Measurements from ENCODE around the gene NKD1.

NKD1 gene

DNA sequence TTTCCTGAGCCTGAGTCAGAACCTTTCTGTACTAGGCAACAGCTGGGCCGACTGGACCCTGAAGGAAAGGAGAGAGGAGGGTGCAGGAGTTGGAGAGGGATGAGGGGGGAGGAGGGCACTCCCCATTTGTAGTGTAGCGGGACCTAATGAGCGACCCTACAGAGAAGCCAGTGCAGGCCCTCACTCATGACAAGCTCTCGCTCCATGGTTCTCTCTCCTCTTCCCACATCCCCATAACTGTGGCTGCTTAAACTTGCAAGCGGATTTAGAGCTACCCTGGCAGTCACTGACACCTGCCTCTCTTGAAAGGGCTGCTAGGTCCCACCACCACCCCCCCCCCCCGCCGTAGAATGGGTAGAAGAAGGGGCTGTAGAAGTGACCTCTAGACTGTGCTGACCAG lies 14.5 kb downstream of the NKD1 start:
- DNase-seq (ENCODE audit: low read depth) = no peak
- TF ChIP-seq, protein P1, sequence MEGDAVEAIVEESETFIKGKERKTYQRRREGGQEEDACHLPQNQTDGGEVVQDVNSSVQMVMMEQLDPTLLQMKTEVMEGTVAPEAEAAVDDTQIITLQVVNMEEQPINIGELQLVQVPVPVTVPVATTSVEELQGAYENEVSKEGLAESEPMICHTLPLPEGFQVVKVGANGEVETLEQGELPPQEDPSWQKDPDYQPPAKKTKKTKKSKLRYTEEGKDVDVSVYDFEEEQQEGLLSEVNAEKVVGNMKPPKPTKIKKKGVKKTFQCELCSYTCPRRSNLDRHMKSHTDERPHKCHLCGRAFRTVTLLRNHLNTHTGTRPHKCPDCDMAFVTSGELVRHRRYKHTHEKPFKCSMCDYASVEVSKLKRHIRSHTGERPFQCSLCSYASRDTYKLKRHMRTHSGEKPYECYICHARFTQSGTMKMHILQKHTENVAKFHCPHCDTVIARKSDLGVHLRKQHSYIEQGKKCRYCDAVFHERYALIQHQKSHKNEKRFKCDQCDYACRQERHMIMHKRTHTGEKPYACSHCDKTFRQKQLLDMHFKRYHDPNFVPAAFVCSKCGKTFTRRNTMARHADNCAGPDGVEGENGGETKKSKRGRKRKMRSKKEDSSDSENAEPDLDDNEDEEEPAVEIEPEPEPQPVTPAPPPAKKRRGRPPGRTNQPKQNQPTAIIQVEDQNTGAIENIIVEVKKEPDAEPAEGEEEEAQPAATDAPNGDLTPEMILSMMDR (IDR thresholded peaks at IDR 0.05; ENCODE audit: control insufficient read depth, insufficient read depth, low read depth, low read length, missing control alignments) = no peak
- H3K4me3 ChIP-seq (ENCODE audit: control insufficient read depth, low read depth, low read length) = no peak overlapping the region

DNA sequence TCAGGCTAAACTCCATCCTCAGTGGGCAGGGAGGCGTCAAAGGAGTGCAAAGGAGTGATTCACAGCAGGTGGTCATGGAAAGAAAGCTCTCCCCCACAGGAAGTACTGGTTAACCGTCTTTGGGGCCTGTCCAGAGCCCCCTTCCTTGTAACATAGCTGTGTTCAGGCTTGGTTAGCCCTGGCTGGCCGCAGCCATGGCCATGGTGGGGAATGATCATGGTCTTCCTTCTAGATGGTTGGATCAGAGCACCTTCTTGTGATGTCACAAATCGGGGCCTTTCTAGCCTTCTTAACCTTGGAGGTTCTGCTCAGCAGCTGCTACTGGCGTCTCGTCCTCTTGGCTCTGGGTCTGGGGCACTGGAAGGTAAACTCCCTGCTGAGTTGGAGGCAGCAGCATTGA lies 15.8 kb downstream of the NKD1 start:
- TF ChIP-seq, protein P1 (IDR thresholded peaks at IDR 0.05; ENCODE audit: control insufficient read depth, insufficient read depth, low read depth, low read length, missing control alignments) = no peak
- DNase-seq (ENCODE audit: low read depth) = no peak

DNA sequence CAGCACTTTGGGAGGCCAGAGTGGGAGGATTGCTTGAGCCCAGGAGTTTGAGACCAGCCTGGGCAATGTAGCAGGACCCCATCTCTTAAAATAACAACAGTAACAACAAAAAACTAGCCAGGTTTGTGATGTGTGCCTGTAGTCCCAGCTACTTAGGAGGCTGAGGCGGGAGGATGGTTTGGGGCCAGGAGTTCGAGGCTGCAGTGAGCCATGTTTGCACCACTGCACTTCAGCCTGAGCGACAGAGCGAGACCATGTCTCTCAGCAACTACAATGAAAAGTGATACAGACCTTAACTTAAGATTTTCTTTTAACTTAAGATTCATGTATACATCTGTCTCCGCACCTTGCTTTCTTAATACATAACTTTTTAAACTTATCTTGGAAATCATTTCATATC lies 17.2 kb downstream of the NKD1 start:
- TF ChIP-seq, protein P1 (IDR thresholded peaks at IDR 0.05; ENCODE audit: control insufficient read depth, insufficient read depth, low read depth, low read length, missing control alignments) = no peak
- no peak overlapping the region for H3K4me3 ChIP-seq (ENCODE audit: control insufficient read depth, low read depth, low read length)
- DNase-seq (ENCODE audit: low read depth) = no peak

More for the DNA sequence above, 15.8 kb downstream of the NKD1 start:
- H3K4me3 ChIP-seq (ENCODE audit: control insufficient read depth, low read depth, low read length) = no peak overlapping the region

DNA sequence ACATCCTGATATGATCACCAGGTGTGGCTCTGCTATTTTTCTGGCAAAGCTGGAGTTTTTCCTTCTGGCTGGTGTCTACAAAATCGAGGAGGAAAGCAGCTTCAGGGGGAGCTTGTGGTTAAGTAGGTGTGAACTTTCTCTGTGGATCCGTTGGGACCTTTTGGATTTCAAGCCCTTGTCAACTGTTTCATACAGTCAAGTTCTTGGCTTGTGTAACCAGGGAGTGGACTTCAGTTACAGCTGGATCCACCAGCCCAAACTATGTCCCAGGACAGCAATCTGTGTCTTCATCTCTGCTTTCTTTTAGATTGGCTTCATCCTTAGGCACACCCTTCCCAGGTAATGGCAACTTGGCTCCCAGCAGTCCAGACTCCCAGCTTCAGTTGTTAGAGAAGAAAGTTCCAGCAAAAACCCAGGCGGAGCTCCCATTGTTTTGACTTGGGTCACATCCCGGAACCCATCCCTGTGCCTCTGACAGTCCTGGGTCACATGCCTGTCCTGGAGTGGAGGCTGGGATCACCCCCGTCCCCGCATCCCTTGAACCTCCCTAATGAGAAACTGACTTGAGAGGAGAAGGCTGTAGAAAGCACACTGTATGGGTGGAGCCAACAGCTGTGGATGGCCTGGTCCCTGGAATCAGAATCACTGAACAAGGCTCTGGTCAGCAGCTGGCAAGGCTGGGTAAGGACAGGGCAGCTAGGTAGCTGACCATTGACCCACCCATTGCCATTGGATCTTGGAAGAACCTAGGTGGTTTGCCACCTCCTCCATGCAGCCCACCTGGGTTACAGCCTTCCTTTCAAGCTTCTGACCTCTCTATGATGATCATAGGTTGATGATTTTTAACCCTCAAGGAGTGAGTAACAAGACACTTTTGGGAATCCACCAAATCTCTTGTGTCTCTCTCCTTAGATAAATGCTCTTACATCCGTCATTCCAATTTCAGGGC lies 18.1 kb downstream of the NKD1 start:
- no peak overlapping the region for H3K4me3 ChIP-seq (ENCODE audit: control insufficient read depth, low read depth, low read length)
- TF ChIP-seq, protein P1 (IDR thresholded peaks at IDR 0.05; ENCODE audit: control insufficient read depth, insufficient read depth, low read depth, low read length, missing control alignments) = no peak
- no peak for DNase-seq (ENCODE audit: low read depth)

GRCh38 chr16:50567651-50568050 lies 19.5 kb downstream of the NKD1 start:
- no peak for DNase-seq (ENCODE audit: low read depth)
- H3K4me3 ChIP-seq (ENCODE audit: control insufficient read depth, low read depth, low read length) = no peak overlapping the region
- TF ChIP-seq, protein P1 (IDR thresholded peaks at IDR 0.05; ENCODE audit: control insufficient read depth, insufficient read depth, low read depth, low read length, missing control alignments) = no peak

- TF ChIP-seq, protein P1 (IDR thresholded peaks at IDR 0.05; ENCODE audit: control insufficient read depth, insufficient read depth, low read depth, low read length, missing control alignments) = no peak
- H3K4me3 ChIP-seq (ENCODE audit: control insufficient read depth, low read depth, low read length) = no peak overlapping the region
- no peak for DNase-seq (ENCODE audit: low read depth)
Measured at GRCh38 chr16:50568187-50568815, 20.1 kb downstream of the NKD1 start.

Data from AG09309 (cell line).